IPS-NIHi11 (cell line): Measurements from ENCODE around the gene CRLF2.
A peak's percentile ranks its signal among the peaks of the same experiment; 100 is the strongest.
"Not testable (repeated sequence)": the region's sequence is repeated elsewhere in the genome, so short reads cannot be mapped to it uniquely, and the experiment has no call there.

Experiments
- DNase-seq: peaks from one replicate; pipeline ENCODE4 v3.0.0; 2012; ENCODE audit warnings: mixed read lengths, low spot score

The CRLF2 gene, protein sequence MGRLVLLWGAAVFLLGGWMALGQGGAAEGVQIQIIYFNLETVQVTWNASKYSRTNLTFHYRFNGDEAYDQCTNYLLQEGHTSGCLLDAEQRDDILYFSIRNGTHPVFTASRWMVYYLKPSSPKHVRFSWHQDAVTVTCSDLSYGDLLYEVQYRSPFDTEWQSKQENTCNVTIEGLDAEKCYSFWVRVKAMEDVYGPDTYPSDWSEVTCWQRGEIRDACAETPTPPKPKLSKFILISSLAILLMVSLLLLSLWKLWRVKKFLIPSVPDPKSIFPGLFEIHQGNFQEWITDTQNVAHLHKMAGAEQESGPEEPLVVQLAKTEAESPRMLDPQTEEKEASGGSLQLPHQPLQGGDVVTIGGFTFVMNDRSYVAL

DNA sequence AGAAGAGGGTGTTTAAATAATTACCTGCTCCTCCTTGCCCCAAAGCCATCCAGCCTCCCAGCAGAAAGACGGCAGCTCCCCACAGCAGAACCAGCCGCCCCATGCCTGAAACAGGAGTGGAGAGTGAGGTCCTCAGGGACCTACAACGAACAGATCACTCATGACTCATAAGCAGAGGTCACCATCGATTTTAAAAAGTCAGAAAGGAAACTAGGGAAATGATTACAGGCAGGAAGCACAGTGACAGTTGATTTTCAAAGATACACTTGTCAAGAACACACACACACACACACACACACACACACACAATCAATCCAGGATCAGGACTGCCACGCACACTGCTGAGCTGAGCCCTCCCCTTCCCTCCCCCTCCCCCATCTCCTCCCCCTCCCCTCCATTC is at the start of gene CRLF2:
CRLF2 (minus strand) TSS at position 118 of the 400 bp plus-strand sequence; CDS start at position 103, 15 bp downstream.
- no peak for DNase-seq

DNA sequence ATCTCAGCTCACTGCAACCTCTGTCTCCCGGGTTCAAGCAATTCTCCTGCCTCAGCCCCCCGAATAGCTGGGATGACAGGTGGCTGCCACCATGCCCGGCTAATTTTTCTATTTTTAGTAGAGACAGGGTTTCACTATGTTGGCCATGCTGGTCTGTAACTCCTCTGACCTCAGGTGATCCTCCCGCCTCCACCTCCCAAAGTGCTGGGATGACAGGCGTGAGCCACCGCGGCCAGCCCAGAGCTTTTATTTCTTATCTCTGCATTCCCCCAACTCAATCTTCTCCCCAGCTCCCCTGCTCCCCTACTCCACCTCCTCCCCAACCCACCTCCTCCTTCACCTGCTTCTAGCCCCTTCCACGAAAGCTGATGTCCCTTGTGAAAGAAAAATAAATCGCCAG is 49.3 kb upstream of the CRLF2 start:
- not testable (repeated sequence) for DNase-seq

DNA sequence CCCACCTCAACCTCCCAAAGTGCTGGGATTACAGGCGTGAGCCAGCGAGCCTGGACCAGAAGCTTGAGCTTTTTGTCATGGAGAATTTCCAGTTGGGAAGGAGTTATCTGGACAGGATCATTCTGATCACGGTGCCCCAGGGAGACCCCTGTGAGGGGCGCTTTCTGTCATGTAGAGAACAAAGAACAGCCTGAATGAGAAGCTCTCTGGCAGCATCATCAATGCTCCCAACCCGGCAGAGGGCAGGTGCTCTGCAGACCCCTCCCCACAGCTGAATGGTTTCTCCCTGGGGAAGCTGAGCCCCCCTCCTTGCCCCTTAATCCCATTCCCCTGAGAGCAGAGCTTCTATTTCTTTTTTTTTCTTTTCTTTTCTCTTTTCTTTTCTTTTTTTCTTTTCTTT is 48.8 kb upstream of the CRLF2 start:
- DNase-seq = peak; percentile 47

DNA sequence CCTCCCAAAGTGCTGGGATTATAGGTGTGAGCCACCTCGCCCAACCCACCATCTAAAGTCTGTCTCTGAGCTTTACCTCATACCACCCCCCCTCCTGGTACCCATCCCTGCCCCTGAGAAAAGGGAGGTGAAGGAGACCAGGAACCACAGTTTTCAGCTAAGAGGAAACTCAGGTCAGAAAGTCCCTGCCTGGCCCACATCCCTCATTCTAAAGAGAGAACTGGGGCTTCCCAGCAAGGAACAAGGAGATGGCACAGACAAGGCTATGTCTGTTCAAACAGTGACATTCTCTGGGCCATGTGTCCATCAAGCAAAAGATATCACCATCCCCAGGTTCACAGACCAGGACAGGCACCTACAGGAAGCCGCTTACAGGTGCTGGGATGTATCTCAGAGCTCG is 40.4 kb upstream of the CRLF2 start:
- DNase-seq = no peak

DNA sequence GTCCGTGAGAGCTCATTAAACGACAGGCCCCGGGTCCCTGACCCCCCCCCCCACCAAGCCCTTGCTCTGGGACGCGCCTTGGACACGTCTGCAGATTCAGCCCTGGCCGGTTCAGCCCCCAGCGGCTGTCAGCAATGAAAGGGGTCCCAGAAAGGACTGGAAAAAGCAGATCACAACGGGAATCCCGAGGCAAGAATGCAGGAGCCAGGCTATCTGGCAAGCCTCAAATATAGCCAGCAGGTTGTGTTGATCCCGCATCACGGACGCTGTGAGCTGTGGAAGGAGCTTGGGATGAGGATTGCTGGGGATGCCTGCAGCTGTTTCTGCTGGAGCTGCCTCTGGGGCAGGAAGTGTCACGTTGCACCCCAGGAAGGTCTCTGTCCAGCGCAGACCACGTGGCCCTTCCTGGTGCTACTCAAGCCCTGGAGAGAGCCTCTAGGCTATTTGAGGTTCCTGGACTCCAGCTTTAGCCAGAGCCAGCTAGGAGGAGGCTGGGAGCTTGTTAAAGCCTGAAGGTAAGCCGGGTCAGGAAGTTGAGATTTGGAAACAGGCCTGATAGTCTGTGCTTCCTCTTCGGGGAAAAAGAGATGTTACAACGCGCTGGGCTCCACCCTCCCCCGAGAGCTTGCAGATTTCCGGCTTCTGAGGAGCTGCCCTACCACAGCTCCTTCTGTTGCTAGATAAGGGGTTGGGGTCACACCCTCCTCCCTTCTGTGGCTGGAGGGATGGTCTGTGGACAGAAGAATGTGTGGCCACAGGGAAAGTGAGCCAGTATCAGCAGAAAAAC is 36.8 kb upstream of the CRLF2 start:
- DNase-seq = peak; percentile 49

DNA sequence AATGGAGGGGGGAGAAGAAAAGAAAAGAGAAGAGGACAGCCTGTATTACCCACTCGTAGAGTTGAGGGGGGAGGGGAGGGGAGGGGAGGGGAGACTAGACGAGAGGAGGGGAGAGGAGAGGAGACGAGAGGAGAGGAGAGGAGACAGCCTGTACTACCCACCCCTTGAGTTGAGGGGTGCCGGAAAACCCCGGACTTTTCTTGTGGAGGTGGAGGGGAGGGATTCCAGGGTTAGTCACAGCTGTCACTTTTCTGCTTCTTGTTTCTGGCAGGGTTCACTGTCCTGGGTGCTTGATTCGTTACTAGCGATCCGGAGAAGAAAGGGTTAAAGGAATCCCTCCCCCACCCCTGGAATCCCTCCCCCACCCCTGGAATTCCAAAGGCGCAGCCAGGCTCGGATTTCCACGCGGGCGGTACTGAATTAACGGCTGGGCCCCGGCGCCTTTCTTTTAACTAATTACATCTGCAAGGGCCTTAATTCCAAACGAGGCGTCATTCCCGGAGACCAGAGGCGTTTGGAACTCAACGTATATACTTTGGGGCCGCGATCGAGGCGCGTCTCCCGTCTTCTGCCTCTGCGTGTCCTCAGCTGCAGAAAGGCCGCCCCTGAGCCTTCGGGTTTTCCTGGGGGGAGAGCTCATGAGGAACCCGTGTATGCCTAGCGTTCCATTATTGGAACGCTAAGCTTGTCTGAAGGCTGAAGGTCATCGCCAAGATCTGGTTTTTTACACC is 36.0 kb upstream of the CRLF2 start:
- DNase-seq = peak; percentile 67

DNA sequence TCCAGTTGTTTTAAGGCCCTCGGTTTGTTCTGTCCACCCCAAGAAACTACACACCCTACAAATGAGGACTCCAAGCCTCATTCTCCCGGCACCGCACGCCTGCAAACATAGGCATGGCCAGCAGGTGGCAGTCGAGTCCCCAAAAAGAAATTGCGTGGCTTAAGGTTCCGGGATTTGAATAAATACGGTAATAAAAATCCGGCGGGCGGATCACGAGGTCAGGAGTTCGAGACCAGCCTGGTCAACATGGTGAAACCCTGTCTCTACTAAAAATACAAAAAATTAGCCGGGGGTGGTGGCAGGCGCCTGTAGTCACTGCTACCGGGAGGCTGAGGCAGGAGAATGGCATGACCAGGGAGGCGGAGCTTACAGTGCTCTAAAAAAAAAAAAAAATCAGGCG is 34.4 kb upstream of the CRLF2 start:
- DNase-seq = peak; percentile 65

DNA sequence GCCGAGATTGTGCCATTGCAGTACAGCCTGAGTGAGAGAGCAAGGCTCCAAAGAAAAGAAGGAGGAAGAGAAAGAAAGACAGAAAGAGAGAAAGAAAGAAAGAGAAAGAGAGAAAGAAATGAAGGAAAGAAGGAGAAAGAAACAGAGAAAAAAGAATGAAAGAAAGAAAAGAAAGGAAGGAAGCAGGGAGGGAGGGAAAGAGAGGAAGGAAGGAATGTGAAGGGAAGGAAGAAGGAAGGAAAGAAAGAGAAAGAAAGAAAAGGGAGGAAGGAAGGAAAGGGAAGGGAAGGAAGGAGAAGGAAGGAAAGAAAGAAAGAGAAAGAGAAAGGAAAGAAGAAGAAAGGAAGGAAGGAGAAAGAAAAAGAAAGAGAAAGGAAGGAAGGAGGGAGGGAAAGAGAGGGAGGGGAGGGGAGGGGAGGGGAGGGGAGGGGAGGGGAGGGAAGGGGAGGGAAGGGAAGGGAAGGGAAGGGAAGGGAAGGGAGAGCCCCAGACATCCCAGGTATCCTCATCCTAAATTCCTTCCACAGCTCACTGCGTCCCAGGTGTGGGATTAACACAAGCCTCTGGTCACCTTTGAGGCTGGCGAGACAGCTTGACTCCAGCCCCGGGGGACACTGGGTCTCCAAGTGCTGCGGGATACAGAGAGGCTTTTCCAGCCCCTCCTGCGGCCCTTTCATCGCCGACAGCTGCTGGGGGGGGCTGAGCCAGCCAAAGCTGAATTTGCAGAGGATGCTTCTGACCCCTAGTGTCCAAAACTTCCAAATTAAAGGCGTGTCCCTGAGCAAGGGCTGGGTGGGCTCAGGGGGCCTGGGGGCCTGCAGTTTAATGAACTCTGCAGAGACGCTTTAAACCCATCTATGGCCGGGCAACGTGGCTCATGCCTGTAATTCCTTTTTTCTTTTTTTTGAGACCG is 32.0 kb upstream of the CRLF2 start:
- DNase-seq = peak; percentile 43

DNA sequence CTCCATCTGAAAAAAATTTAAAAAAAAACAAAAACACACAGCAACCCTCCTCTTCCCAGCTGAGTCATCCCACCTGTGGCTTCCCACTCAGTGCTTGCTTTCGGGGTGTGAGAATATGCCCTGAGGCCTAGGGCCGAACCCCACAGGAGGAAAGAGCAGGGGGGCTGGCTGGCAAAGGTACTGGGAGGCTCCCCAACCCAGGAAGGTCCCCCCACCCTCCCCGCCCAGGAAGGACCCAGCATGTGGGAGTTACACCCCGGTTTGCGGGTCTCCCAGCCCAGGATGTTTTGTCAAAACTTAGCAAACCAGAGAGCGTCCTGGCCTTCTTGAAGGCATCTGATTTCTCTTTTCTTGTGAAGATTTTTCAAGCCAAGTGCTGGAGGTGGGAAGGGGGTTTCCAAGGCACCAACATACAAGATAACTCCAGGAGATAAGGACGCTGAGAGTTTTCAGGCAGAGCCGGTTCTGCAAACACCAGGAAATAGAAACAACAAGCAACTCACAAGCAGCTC is 30.5 kb upstream of the CRLF2 start:
- DNase-seq = no peak

DNA sequence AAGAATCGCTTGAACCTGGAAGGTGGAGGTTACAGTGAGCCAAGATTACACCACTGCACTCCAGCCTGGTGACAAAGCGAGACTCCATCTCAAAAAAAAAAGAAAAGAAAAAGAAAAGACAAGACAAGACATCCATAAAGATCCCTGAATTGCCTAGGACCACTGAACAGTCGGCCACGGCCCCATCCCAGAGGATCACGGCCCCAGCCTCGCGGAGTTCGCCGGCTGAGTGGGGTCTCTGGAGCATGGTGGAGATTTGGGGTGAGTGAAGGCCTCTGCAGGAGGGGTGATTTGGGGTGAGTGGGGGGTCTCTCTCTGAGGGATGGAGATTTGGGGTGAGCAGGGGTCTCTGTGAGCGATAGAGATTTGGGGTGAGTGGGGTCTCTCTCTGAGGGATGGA is 28.1 kb upstream of the CRLF2 start:
- not testable (repeated sequence) for DNase-seq

DNA sequence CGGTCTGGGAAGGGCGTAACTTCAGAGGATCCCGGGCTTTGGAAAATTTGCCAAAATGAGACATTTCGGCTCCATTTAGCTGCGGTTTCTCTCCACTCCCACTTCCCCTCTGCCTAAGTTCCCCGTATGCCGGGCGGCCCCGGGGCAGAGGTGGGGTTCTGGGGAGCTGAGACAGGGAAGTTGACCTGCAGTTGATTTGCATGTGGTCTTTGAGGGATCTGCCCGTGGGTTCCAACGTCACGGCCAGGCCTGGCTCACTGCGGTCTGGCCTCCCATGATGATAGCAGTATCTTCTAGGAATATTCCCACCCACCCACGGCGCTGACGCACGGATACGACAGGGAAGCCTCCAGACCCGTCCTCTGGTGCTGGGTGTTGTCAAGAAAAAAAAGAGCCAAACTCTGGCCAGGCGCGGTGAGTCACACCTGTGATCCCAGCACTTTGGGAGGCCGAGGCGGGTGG is 27.3 kb upstream of the CRLF2 start:
- no peak for DNase-seq

DNA sequence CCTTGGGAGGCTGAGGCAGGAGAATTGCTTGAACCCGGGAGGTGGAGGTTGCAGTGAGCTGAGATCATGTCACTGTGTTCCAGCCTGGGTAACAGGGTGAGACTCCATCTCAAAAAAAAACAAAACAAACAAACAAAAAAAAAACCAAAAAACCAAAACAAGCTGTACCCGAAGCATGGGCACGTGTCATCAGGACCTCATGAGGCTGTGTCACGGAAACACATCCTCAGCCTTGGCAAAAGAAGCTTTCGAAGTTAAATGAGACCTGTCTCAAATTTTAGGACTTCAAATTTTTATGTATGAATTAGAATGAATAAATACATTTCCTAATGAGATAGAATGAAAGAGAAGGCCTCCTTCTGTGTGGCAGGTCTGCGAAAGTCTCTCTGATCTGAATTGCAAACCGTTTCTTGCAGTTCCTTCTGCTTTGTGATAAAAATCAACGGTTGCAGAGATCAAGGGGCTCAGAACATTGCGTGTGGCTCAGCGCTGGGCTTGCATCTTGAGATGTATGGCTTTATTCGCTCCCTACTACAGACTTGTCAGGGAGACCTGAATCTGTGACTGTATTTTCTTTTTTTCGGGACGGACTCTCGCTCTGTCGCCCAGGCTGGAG is 19.5 kb upstream of the CRLF2 start:
- DNase-seq = no peak

DNA sequence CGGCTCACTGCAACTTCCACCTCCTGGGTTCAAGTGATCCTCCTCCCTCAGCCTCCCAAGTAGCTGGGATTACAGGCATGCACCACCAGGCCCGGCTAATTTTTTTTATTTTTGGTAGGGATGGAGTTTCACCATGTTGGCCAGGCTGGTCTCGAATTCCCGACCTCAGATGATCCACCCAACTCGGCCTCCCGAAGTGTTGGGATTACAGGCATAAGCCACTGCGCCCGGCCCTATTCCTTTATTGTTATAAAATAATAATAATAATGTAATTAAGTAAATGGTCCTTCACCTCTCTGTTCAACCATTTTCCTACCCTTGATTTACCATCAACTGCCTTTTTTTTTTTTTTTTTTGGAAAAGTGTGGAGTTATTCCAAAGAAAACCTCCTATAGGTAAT is 15.7 kb upstream of the CRLF2 start:
- DNase-seq = not testable (repeated sequence)

DNA sequence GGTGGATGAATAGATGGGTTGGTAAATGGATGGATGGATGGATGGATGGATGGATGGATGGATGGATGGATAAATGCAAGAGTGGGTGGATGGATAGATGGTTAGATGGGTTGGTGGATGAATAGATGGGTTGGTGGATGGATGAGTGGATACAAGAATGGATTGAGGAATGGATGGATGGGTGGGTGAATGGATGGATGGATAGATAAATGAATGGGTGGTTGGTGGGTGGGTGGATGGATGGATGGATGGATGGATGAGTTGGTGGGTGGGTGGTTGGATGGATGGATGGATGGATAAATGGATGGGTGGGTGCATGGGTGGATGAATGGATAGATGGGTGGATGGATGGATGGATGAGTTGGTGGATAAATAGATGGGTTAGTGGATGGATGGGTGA is 13.8 kb upstream of the CRLF2 start:
- no peak for DNase-seq

DNA sequence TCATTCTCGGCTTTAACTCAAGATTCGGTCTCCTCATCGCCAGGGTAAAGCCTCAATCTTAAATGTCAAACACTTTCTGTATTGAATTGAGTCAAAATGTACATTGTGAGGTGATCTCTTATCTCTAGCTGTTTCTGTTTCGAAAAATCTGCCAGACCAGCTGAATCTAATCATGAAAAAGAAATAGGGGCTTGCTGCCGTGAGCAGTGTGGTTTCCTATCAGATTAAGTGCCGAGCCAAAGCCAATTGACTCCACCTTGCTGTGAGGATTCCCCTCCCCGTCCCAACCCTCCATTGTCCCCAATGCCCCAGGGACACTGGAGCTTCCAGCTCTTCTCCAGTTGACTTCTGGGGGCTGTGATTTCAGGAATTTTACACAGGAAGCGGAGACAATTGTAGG is 12.5 kb upstream of the CRLF2 start:
- peak; percentile 39 for DNase-seq

DNA sequence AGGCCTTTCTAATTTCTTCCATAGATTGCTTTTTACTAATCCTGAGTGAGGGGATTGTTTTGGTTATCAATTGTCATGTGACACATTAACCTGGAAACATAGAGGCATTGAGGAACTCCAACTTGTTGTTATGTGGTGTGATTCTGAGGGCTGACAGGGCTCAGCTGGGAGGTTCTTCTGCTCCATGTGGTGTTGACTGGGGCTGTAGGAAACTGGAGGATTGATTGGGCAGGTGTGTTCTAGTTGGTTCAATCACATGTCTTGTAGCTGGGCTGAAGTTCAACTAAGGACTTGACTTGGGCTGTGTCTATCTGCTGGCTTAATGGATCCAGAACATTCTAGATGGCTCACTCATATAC is 10.8 kb upstream of the CRLF2 start:
- DNase-seq = no peak

DNA sequence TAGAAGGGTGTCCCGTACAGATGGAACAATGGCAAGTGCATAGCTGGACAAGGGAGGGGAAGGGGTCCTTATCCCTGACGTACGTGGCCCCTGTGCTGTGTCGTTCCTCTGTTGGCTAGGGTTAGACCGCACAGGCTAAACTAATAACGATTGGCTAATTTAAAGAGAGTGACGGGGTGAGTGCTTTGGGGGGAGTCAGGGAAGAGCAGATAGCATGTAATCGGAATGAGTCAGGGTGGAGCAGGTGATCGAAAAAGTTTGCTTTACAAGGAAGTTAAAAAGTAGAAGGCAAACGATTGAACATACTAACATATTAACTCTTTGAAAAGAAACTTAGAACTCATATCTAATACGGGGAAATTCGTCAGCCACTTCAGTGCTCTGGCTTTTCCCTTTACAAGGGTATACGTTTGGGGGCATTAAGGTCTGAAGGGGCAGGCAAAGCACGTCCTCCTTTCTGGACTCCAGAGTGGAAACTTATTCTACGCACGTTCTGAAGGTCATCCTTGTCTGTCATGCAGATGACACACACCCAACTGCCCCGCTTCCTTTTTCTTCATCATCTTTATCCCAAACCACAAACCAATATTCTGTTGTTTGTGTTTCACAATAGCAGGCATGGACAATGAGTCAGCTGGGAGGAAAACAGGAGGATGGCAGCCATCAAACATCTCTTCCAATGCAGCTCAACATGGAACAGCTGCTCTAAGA is 10.2 kb upstream of the CRLF2 start:
- no peak for DNase-seq

DNA sequence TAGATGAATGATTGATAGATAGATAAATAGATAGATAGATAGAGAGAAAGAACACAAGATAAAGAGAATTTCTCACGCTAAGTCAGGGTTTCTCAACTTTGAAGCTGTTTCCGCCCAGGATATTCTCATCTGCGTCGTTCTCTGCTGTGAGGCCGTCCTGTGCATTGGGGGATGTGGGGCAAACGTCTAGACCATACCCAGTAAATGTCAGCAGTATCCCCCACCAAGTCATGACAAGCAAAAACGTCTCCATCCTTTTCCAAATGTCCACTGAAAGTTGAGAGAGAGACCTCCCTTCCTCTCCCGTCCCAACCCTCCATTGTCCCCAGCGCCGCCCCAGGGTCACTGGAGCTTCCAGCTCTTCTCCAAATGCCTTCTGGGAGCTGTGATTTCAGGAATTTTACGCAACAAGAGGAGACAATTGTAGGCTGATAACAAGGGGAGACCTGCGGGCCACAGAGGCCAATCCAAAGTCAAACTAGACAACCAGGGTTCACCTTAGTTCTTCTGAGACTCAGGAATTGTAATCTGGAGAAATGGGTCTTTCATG is 8.9 kb upstream of the CRLF2 start:
- DNase-seq = no peak

DNA sequence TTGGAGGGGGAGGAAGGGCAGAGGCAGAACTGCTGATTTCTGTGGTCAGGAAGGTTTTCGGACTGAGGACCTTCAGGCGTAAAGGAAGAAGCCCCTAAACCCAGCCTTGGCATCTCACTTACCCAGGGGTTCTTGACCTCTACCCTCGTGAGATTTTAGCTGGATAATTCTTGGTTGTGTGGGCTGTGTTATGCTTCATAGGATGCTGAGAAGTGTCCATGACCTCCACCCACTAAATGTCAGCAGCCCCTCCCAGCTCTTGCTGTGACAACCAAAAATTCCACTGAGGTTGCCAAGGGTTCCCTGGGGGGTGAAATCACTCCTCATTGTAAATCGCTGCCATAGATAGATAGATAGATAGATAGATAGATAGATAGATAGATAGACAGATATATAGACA is 5.8 kb upstream of the CRLF2 start:
- no peak for DNase-seq
